Effector memory CD4-positive, alpha-beta T cell (primary cell): ENCODE results near the gene PPP4R2.

Experiments
- DNase-seq, 3 donors: peaks; one replicate each; pipeline ENCODE4 v3.0.0-alpha.2; 2020
- H3K27ac ChIP-seq: 2 replicates; pipeline ENCODE4 v1.7.0; 2013; ENCODE audit warnings: mild to moderate bottlenecking, low read length, moderate library complexity; ENCODE audit not compliant: insufficient read depth, poor library complexity, severe bottlenecking
- H3K27me3 ChIP-seq: replicated peaks from 2 replicates; pipeline ENCODE4 v1.7.0; 2013; ENCODE audit warnings: mild to moderate bottlenecking, low read length; ENCODE audit not compliant: insufficient read depth, control insufficient read depth, poor library complexity, severe bottlenecking
- H3K36me3 ChIP-seq: 2 replicates; pipeline ENCODE4 v1.7.0; 2013; ENCODE audit warnings: mild to moderate bottlenecking, low read length, moderate library complexity; ENCODE audit not compliant: control insufficient read depth, insufficient read depth
- H3K4me1 ChIP-seq: 2 replicates; pipeline ENCODE4 v1.7.0; 2013; ENCODE audit warnings: low read length, mild to moderate bottlenecking; ENCODE audit not compliant: control insufficient read depth, insufficient read depth, poor library complexity, severe bottlenecking
- H3K4me3 ChIP-seq: 2 replicates; pipeline ENCODE4 v1.7.0; 2013; ENCODE audit warnings: low read length, low read depth, mild to moderate bottlenecking; ENCODE audit not compliant: insufficient read depth, poor library complexity, severe bottlenecking
- H3K9me3 ChIP-seq: 2 replicates; pipeline ENCODE4 v1.7.0; 2013; ENCODE audit warnings: mild to moderate bottlenecking, low read length, moderate library complexity; ENCODE audit not compliant: control insufficient read depth
- total RNA-seq, 3 donors: gene quantifications; one replicate each; lab custom pipeline; 2026; lab: John Stamatoyannopoulos, UW

PPP4R2 gene, protein sequence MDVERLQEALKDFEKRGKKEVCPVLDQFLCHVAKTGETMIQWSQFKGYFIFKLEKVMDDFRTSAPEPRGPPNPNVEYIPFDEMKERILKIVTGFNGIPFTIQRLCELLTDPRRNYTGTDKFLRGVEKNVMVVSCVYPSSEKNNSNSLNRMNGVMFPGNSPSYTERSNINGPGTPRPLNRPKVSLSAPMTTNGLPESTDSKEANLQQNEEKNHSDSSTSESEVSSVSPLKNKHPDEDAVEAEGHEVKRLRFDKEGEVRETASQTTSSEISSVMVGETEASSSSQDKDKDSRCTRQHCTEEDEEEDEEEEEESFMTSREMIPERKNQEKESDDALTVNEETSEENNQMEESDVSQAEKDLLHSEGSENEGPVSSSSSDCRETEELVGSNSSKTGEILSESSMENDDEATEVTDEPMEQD
- total RNA-seq, result 70.2 to 127 (median 81.3) reads per million in 3 donors

DNA sequence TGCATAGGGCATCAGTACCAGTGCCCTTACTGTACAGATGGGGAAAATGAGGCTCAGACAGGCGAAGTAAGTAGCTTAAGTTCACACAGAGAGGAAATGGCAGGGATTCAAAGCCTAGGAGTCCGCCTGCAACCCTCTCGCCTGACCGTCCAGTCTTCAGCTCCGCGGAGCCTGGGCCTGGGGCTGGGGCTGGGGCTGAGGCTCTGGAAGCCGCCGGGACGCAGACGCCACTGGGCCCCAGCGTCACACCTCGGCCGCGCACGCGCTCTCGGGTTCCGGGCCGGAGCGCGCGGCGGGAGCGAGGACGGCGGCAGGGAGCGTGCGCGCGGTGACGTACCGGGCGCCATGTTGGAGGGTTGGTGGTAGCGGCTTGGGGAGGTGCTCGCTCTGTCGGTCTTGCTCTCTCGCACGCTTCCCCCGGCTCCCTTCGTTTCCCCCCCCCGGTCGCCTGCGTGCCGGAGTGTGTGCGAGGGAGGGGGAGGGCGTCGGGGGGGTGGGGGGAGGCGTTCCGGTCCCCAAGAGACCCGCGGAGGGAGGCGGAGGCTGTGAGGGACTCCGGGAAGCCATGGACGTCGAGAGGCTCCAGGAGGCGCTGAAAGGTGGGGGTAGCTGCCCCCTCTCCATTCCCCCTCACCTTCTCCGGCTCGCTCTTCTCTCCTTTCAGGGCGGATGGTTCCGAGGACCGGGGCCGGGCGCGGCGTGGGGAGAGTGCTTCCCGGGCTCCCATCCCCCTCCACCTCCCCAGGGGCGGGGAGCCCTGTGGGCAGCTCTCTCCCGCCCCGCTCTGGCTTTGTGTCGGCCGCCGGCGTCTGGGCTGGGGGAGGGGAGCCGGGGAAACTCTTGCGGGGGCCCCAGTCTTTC lies at the start of gene PPP4R2:
Gene PPP4R2, plus strand, starts transcription at position 339 of the 861 bp plus-strand sequence. Its CDS starts 227 bp downstream, at position 566.
- peak; percentile 82 to 89 (median 87) for DNase-seq
- peak within 1 kb of the TSS; percentile 93 for H3K27ac ChIP-seq
- peaks cover 4% of the 10 kb centered on the region for H3K36me3 ChIP-seq

DNA sequence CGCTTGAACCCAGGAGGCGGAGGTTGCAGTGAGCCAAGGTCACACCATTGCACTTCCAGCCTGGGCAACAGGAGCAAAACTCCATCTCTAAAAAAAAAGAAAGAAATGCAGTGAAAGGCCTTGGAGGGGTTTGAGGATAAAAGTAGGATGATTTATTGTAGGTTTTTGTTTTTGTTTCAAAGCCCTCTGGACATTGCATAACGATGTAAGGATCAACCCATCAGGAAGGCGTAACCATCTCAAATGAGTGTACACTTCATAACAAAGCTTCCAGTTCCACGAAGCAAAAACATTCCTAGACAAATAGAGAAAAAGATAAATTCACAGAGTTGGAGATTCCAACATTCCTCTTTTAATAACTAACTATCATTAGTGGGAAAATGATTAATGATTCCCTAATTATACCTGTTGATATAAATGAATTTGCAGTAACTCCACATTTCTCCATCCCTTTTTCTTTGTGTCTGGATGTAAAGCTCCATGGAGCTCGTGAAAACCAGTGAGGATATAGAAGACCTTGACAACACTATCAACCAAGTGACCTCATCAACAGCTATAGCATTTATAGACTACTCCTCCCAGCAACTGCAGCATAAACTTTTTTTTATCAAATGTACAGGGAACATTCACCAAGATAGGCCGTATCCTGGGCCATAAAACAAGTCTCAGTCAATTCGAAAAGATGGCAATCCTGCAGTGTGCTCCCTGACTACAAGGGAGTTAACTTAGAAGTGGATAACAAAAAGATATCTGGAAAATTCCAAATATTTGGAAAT lies 48.7 kb upstream of the PPP4R2 start:
- no peaks in the 10 kb centered on the region for H3K9me3 ChIP-seq
- no peaks in the 10 kb centered on the region for H3K27me3 ChIP-seq
- H3K4me3 ChIP-seq, result no peak overlapping the region
- H3K27ac ChIP-seq, result no peak overlapping the region
- no peak for DNase-seq
- H3K36me3 ChIP-seq, result no peaks in the 10 kb centered on the region
- H3K4me1 ChIP-seq, result no peaks in the 10 kb centered on the region

More for the DNA sequence above, at the start of gene PPP4R2:
- Histone ChIP-seq H3K27me3 (no peaks in the 10 kb centered on the region), H3K4me3 (peak within 1 kb of the TSS; percentile 96), H3K4me1 (peaks cover 24% of the 10 kb centered on the region), H3K9me3 (no peaks in the 10 kb centered on the region)

DNA sequence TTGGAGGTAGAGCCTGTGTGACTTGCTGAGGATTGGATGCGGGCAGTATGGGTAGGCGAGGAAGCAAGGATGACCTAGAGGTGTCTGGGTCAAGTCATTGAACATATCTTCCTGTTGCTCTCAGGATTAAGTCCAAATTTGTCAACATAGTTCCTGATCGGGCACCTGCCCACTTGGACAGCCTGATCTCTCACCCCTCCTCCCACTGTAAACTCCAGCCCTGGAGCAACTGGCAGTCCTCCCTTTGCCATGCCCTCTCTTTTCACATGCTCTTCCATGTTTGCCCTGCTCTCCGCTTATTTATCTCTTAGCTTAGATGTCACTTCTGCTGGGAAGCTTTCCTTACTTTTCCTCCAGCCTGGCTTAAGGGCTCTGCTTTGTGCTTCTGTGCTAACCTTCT lies 47.6 kb upstream of the PPP4R2 start:
- Histone ChIP-seq H3K36me3 (no peaks in the 10 kb centered on the region), H3K4me1 (no peaks in the 10 kb centered on the region), H3K9me3 (no peaks in the 10 kb centered on the region), H3K27ac (no peak overlapping the region), H3K27me3 (no peaks in the 10 kb centered on the region), H3K4me3 (no peak overlapping the region)
- no peak for DNase-seq

DNA sequence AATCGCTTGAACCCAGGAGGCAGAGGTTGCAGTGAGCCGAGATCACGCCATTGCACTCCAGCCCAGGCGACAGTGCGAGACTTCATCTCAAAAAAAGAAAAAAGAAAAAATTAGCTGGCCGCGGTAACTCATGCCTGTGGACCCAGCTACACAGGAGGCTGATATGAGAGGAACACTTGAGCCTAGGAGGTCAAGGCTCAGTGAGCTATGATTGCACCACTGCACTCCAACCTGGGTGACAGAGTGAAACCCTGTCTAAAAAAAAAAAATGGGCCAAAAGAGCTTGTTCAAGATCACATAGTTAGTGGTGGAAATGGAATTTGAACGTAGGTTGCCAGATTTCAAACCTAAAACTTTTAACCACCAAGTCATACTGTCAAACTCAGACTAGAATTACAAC lies 46.2 kb upstream of the PPP4R2 start:
- H3K27ac ChIP-seq, result no peak overlapping the region
- no peaks in the 10 kb centered on the region for H3K4me1 ChIP-seq
- H3K9me3 ChIP-seq, result no peaks in the 10 kb centered on the region
- H3K4me3 ChIP-seq, result no peak overlapping the region
- no peak for DNase-seq
- no peaks in the 10 kb centered on the region for H3K27me3 ChIP-seq
- no peaks in the 10 kb centered on the region for H3K36me3 ChIP-seq

DNA sequence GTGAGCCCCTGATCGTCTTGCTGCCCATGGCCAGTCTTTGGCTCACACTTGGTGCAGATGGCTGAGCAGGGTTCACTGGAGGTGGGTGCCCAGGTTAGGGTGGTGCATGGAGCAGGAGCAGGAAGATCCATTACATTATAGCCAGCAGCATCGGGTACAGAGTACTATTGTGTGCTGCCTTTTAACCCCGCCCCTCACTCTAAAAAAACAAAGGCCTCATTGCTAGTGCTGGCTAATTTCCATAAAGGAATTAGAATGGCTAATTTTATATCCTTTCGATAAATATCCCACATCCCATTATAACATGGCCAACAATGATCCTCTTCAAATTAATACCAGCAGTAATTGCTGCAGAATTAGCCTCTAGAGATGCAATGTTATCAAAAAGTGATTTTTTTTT lies 45.8 kb upstream of the PPP4R2 start:
- Histone ChIP-seq H3K4me3 (no peak overlapping the region), H3K36me3 (no peaks in the 10 kb centered on the region), H3K4me1 (no peaks in the 10 kb centered on the region), H3K27me3 (no peaks in the 10 kb centered on the region), H3K27ac (no peak overlapping the region), H3K9me3 (no peaks in the 10 kb centered on the region)
- no peak for DNase-seq

DNA sequence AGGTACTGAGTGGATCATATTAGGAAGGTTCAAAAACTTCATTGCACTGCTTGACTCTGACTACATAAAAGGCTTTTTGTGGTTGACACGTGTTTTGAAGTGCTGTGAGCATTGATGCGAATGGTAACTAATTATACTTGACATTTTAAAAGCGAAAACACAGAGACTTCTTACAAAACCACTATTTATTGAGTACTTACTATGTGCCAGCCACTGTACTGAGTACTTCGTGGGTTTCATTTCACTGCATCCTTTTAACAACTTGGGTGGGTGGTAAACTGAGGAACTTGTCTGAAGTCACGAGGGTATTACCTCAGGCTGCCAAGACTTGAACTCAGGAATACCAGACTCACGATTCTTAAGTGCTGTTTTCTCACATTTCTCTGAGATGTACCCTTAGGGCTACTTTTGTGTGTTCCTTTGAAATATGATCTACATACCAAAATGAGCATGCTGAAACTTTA lies 45.3 kb upstream of the PPP4R2 start:
- Histone ChIP-seq H3K4me3 (no peak overlapping the region), H3K27me3 (no peaks in the 10 kb centered on the region), H3K27ac (no peak overlapping the region), H3K36me3 (no peaks in the 10 kb centered on the region), H3K9me3 (no peaks in the 10 kb centered on the region), H3K4me1 (no peaks in the 10 kb centered on the region)
- DNase-seq, result no peak

DNA sequence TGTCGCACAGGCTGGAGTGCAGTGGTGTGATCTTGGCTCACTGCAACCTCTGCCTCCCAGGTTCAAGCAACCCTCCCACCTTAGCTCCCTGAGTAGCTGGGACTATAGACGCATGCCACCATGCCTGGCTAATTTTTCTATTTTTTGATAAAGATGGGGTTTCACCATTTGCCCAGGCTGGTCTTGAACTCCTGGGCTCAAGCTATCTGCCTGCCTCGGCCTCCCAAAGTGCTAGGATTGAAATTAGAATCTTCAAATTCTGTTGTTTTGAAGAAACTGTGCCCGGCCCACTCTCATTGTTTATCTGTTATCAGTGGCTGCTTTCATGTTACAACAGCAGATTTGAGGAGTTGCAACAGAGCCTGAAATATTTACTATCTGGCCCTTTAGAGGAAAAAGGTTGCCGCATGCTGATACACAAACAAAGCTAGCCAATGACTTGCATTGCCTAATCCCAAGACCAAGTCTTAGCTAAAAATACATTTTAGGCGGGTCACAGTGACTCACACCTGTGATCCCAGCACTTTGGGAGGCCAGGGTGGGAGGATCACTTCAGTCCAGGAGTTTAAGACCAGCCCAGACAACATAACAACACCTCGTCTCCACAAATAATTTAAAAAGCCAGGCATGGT lies 43.2 kb upstream of the PPP4R2 start:
- H3K4me1 ChIP-seq, result no peaks in the 10 kb centered on the region

DNA sequence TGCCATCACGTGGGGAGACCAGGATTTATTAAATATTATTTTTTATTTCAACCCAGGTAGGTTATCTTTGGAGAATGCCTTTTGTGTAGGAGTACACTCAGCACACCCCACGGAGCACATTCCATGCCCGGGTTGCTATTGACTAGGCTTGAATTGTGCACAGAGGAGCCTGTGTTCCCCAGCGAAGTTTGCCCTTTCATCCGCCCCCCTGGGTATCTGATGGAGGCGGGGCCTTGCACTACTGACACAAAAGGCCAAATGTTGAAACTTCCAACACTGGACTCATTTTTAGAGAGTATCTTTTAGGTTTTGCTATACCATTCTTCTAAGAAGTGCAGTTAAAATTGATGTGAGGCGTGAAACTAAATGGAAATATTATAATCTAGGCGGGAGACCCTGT lies 39.3 kb upstream of the PPP4R2 start:
- Histone ChIP-seq H3K36me3 (no peaks in the 10 kb centered on the region), H3K27me3 (no peaks in the 10 kb centered on the region), H3K9me3 (no peaks in the 10 kb centered on the region), H3K27ac (no peak overlapping the region), H3K4me1 (no peaks in the 10 kb centered on the region), H3K4me3 (no peak overlapping the region)
- no peak for DNase-seq

More for the DNA sequence above, 43.2 kb upstream of the PPP4R2 start:
- no peak for DNase-seq
- Histone ChIP-seq H3K4me3 (no peak overlapping the region), H3K27me3 (no peaks in the 10 kb centered on the region), H3K9me3 (no peaks in the 10 kb centered on the region), H3K27ac (no peak overlapping the region), H3K36me3 (no peaks in the 10 kb centered on the region)

DNA sequence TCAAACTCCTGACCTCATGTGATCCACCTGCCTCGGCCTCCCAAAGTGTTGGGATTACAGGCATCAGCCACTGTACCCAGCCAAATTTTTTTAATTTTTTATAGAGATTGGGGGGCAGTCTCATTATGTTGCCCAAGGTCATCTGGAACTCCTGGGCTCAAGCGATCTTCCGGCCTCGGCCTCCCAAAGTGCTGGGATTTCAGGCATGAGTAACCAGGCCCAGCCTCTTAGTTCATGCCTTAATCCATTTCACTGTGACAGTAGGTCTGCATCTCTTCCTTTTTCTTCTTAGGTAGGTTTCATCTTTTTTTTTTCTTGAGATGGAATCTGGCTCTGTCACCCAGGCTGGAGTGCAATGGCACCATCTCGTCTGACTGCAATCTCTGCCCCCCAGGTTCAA lies 37.3 kb upstream of the PPP4R2 start:
- no peak overlapping the region for H3K4me3 ChIP-seq
- no peaks in the 10 kb centered on the region for H3K4me1 ChIP-seq
- no peaks in the 10 kb centered on the region for H3K36me3 ChIP-seq
- H3K9me3 ChIP-seq, result no peaks in the 10 kb centered on the region
- H3K27me3 ChIP-seq, result no peaks in the 10 kb centered on the region
- H3K27ac ChIP-seq, result no peak overlapping the region
- no peak for DNase-seq
